ENCODE measurements around the gene ESRRG. TPM values are rescaled to one million over a fixed set of nuclear protein-coding genes. Genes with fewer than 3 reads are reported as not detected.

ESRRG gene
- total RNA-seq = 1 to 10 TPM in 3 of 4 donors, under 1 TPM in 1; 0.76 to 7.0 (median 5.2) TPM

GRCh38 chr1:216723274-216723780, at the start of gene ESRRG:
ESRRG (minus strand) TSS chr1:216723429; CDS start chr1:216723299, 130 bp downstream.
- intact Hi-C loops (cut with DNase I; ENCODE audit: low total_unique reads) = no loop called here
- H3K4me3 ChIP-seq (ENCODE audit: low read depth, poor library complexity, severe bottlenecking) = no peak within 1 kb of the TSS
- WGBS, 2 donors = 4% methylated on average over 17 of the region's 17 CpGs
- TF ChIP-seq POLR2A (IDR thresholded peaks at IDR 0.05) = no peak
- no peak for TF ChIP-seq CTCF (IDR thresholded peaks at IDR 0.05)
- no peak for DNase-seq (ENCODE audit: low spot score in 2 of 2)

- WGBS, 2 donors = 56 to 65% methylated on average over 4 of the region's 4 CpGs
- intact Hi-C loops (cut with DNase I; ENCODE audit: low total_unique reads) = no loop called here
- no peak for DNase-seq (ENCODE audit: low spot score in 2 of 2)
- TF ChIP-seq CTCF (IDR thresholded peaks at IDR 0.05) (no peak), POLR2A (IDR thresholded peaks at IDR 0.05) (no peak)
- H3K4me3 ChIP-seq (ENCODE audit: low read depth, poor library complexity, severe bottlenecking) = no peak overlapping the region
Observed at GRCh38 chr1:216771922-216772321, 48.7 kb upstream of the ESRRG start.

GRCh38 chr1:216766633-216767327, 43.6 kb upstream of the ESRRG start:
- TF ChIP-seq POLR2A (IDR thresholded peaks at IDR 0.05) = no peak
- TF ChIP-seq CTCF (IDR thresholded peaks at IDR 0.05) = no peak
- no peak for DNase-seq (ENCODE audit: low spot score in 2 of 2)
- 49 to 66% methylated on average over 3 of the region's 3 CpGs for WGBS, 2 donors
- intact Hi-C loops (cut with DNase I; ENCODE audit: low total_unique reads) = no loop called here
- no peak overlapping the region for H3K4me3 ChIP-seq (ENCODE audit: low read depth, poor library complexity, severe bottlenecking)

GRCh38 chr1:216765346-216766300, 42.4 kb upstream of the ESRRG start:
- DNase-seq (ENCODE audit: low spot score in 2 of 2) = no peak
- intact Hi-C loops (cut with DNase I; ENCODE audit: low total_unique reads) = no loop called here
- TF ChIP-seq CTCF (IDR thresholded peaks at IDR 0.05) (no peak), POLR2A (IDR thresholded peaks at IDR 0.05) (no peak)
- H3K4me3 ChIP-seq (ENCODE audit: low read depth, poor library complexity, severe bottlenecking) = no peak overlapping the region
- 25 to 28% methylated on average over 10 of the region's 10 CpGs for WGBS, 2 donors

GRCh38 chr1:216758161-216758560, 34.9 kb upstream of the ESRRG start:
- no peak overlapping the region for H3K4me3 ChIP-seq (ENCODE audit: low read depth, poor library complexity, severe bottlenecking)
- WGBS, 2 donors = 88 to 91% methylated on average over 8 of the region's 8 CpGs
- intact Hi-C loops (cut with DNase I; ENCODE audit: low total_unique reads) = no loop called here
- no peak for DNase-seq (ENCODE audit: low spot score in 2 of 2)
- TF ChIP-seq CTCF (IDR thresholded peaks at IDR 0.05) (no peak), POLR2A (IDR thresholded peaks at IDR 0.05) (no peak)

Measured in lower leg skin (tissue), 4 donors.